ENCODE results near the gene SP7.

- TF ChIP-seq EZH2 (IDR thresholded peaks at IDR 0.05; ENCODE audit: low read depth), result no peak
- no peak for TF ChIP-seq CTCF (conservative IDR thresholded peaks at IDR 0.05)
Measured at GRCh38 chr12:53343449-53343848, 7.3 kb upstream of the SP7 start.

Data from PC-9 (cell line).